AG04450 (cell line): ENCODE data around the gene ATAD1. TPM values are rescaled to one million over a fixed set of nuclear protein-coding genes. Genes with fewer than 3 reads are reported as not detected.
"Not testable (repeated sequence)": the region's sequence is repeated elsewhere in the genome, so short reads cannot be mapped to it uniquely, and the experiment has no call there.

ENCODE experiments used
- CTCF ChIA-PET: fragments of 300-600, 350-600 bp; formaldehyde crosslinking; extraction: SDS; loops from one replicate; lab custom pipeline; 2022; ENCODE audit warnings: antibody characterized with exemption, inconsistent platforms; lab: Charles Lee
- POLR2A ChIA-PET: fragments of 350-600 bp; formaldehyde crosslinking; extraction: SDS; loops from one replicate; lab custom pipeline; 2021; ENCODE audit warnings: antibody characterized with exemption, inconsistent platforms; lab: Yijun Ruan, JAX
- DNase-seq: peaks from one replicate; pipeline ENCODE4 v3.0.0-alpha.2; 2011; ENCODE audit warnings: low read depth, low spot score
- H3K27ac ChIP-seq: one replicate; pipeline ENCODE4 v1.5.1; 2012; ENCODE audit warnings: low read depth, low read length, control low read depth
- H3K27me3 ChIP-seq: one replicate; pipeline ENCODE4 v1.6.0; 2012; ENCODE audit warnings: low read length; ENCODE audit not compliant: control insufficient read depth, insufficient read depth
- H3K4me3 ChIP-seq: 2 replicates; pipeline ENCODE4 v1.5.1; 2011; ENCODE audit warnings: mild to moderate bottlenecking, low read depth, low read length, control low read depth
- H3K9me3 ChIP-seq: 2 replicates; pipeline ENCODE4 v1.5.1; 2012; ENCODE audit warnings: low read length; ENCODE audit not compliant: control insufficient read depth, insufficient read depth
- CTCF ChIP-seq: IDR thresholded peaks from 2 replicates; pipeline ENCODE4 v1.5.1; 2011; ENCODE audit warnings: low read depth, low read length, control low read depth, inconsistent platforms
- polyA plus RNA-seq: library from polyadenylated mRNA; depleted of rRNA; stranded (reverse); fragments of >200 nt; gene quantifications from 2 replicates; pipeline ENCODE4 v1.2.3, GENCODE V29; 2011

ATAD1 gene
- polyA plus RNA-seq, 1 experiment = 43.7 TPM

GRCh38 chr10:87852089-87852488 is 34.1 kb upstream of the ATAD1 start:
- Histone ChIP-seq H3K27me3 (no peaks in the 10 kb centered on the region), H3K4me3 (no peak overlapping the region), H3K27ac (no peak overlapping the region), H3K9me3 (no peaks in the 10 kb centered on the region)
- no peak for TF ChIP-seq CTCF
- ChIA-PET CTCF (interaction anchor here (2.0 to 4.5 kb wide), 2 partner anchors 537 to 700 kb away, joined by 4 to 20 read pairs; no protein-coding TSS in a partner anchor), POLR2A (no interaction called here)
- DNase-seq = no peak

GRCh38 chr10:87850742-87851205 is 32.7 kb upstream of the ATAD1 start:
- Histone ChIP-seq H3K9me3 (no peaks in the 10 kb centered on the region), H3K27ac (no peak overlapping the region), H3K4me3 (no peak overlapping the region), H3K27me3 (no peaks in the 10 kb centered on the region)
- no peak for DNase-seq
- ChIA-PET CTCF (interaction anchor here (0.6 to 4.5 kb wide), 10 partner anchors 8 to 704 kb away, joined by 3 to 20 read pairs (median 4); partner anchors contain the start of gene ATAD1), POLR2A (no interaction called here)
- TF ChIP-seq CTCF = peak; percentile 71

- TF ChIP-seq CTCF = no peak
- DNase-seq = no peak
- Histone ChIP-seq H3K27me3 (no peaks in the 10 kb centered on the region), H3K4me3 (no peak overlapping the region), H3K9me3 (no peaks in the 10 kb centered on the region), H3K27ac (no peak overlapping the region)
- POLR2A ChIA-PET = no interaction called here
- CTCF ChIA-PET = interaction anchor here (2.5 to 4.5 kb wide), 2 partner anchors 540 to 703 kb away, joined by 18 to 20 read pairs; no protein-coding TSS in a partner anchor
Observed at GRCh38 chr10:87849001-87849400, 31.0 kb upstream of the ATAD1 start.

- DNase-seq = no peak
- H3K4me3 ChIP-seq = no peak overlapping the region
- TF ChIP-seq CTCF = no peak
- no peak overlapping the region for H3K27ac ChIP-seq
- H3K9me3 ChIP-seq = no peaks in the 10 kb centered on the region
- no peaks in the 10 kb centered on the region for H3K27me3 ChIP-seq
- CTCF ChIA-PET = no interaction called here
- POLR2A ChIA-PET = no interaction called here
Observed at GRCh38 chr10:87847550-87847949, 29.5 kb upstream of the ATAD1 start.

GRCh38 chr10:87846711-87847110 is 28.7 kb upstream of the ATAD1 start:
- ChIA-PET CTCF (interaction anchor here (0.7 to 1.8 kb wide), 4 partner anchors 12 to 1171 kb away, joined by 3 to 6 read pairs (median 5); partner anchors contain the start of gene ATAD1), POLR2A (interaction anchor here (2.0 kb wide), 1 partner anchor 15 kb away, joined by 12 read pairs; no protein-coding TSS in a partner anchor)
- not testable (repeated sequence) for H3K9me3 ChIP-seq, H3K27ac ChIP-seq, H3K27me3 ChIP-seq, H3K4me3 ChIP-seq, DNase-seq
